Measurements from ENCODE around the gene MRPS23.
A peak's percentile ranks its signal among the peaks of the same experiment; 100 is the strongest.

Gene MRPS23

DNA sequence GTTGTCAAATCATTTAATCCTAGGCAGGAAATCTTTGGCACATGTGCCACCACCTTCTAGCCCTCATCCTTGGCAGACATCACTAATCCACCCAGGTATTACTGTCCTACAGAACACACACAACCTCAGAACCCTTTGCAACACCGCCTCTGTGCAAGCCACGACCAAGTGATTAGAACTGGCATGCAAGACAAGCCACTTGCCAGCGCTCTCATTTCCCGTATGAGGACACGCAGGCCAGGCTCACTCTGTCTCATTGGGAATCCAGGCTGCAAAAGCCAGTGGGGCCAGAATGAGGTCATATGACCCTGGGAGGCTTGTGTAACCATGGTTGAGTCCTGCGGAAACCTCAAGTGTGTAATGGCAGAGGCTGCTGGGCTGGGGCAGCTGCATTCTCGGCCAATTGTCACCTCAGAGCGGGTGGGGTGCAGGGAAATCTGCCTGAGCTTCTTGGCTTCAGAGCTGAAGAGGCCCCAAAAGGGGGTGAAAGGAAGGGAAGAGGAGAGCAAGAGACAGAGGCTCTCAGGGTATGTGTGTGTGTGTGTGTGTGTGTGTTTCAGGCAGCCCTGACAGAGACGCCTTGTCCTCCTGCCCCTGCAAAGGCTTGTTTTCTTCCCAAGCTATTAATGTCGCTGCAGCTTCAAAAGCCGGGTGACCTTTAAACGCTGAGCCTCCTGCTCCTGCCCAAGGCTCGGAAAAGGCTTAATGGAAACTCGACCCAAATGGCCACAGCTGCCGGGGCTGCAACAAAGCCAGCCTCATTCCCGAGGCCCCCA is 43.2 kb upstream of the MRPS23 start:
- DNase-seq (ENCODE audit: low read depth): peak; percentile 99
- H3K4me3 ChIP-seq (ENCODE audit: control insufficient read depth, low read depth, low read length): peak overlapping the region; percentile 6
- no peak for TF ChIP-seq CTCF (conservative IDR thresholded peaks at IDR 0.05; ENCODE audit: control insufficient read depth, insufficient read depth, low read depth, low read length)

- peak; percentile 88 for DNase-seq (ENCODE audit: low read depth)
- peak; percentile 99 for TF ChIP-seq CTCF (conservative IDR thresholded peaks at IDR 0.05; ENCODE audit: control insufficient read depth, insufficient read depth, low read depth, low read length)
- no peak overlapping the region for H3K4me3 ChIP-seq (ENCODE audit: control insufficient read depth, low read depth, low read length)
Observed at GRCh38 chr17:57892146-57892819, 42.4 kb upstream of the MRPS23 start.

GRCh38 chr17:57890857-57891232 is 41.0 kb upstream of the MRPS23 start:
- H3K4me3 ChIP-seq (ENCODE audit: control insufficient read depth, low read depth, low read length): no peak overlapping the region
- no peak for TF ChIP-seq CTCF (conservative IDR thresholded peaks at IDR 0.05; ENCODE audit: control insufficient read depth, insufficient read depth, low read depth, low read length)
- DNase-seq (ENCODE audit: low read depth): no peak

DNA sequence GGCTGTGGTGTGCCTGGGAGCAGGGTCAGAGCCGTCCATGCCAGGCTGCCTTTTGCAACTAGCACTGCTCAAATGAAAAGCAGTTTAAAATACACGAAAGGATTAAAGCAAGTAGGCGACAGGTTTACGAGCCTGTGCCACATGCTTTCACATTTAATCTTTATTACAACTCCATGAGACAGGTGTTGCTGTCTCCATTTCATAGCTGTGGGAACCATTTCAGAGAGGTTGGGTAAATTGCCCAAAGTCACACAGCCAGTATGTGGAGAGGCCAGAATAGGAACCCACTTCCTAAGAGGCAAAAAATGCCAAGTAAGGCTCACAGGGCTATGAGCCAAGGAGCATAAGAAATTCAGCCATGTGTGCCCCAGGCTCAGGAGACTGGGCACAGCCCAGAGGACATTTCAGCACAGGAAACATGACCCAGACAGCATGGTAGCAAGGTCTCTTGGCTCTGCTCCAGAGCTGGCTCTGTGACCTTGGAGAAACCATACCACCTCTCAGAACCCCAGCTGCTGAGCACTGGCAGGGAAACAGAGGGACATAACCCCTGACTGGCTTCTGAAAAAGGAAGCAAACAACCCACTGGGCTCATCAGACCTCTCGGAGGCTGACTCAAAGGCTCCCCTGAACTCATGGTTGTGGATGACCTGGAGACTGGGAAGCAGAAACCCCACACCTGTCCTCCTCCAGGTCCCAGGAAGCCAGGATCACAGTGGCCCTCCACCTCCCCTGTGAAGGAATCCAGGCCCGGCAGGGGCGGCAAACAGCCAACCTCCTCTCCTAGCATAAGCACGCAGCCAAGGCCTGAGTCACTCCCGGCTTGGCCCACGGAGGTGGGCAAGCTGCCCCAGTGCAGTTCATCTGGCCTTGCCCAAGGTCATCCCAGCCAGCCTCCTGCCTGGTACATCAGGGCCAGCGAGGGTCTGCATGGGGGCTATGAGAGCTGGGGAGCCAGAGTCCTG is 40.3 kb upstream of the MRPS23 start:
- no peak for TF ChIP-seq CTCF (conservative IDR thresholded peaks at IDR 0.05; ENCODE audit: control insufficient read depth, insufficient read depth, low read depth, low read length)
- H3K4me3 ChIP-seq (ENCODE audit: control insufficient read depth, low read depth, low read length): no peak overlapping the region
- DNase-seq (ENCODE audit: low read depth): peak; percentile 81

DNA sequence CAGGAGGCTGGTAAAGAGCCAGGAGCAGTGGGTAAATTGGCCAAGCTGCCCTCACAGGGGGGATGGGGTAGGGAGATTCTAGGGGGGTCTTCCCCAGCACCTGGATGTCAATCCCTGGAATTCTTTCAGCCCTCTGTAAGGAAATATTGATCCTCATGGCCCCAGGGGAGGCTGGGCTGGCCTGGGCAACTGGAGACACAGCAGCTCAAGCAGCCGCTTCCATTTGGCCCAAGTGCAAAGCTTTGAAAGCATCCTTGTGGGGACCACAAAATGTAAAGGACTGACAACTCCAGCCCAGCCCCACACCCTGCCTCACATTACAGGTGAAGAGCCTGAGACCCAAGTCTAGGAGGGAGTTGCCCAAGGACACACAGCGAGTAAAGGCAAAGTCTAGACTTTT is 39.4 kb upstream of the MRPS23 start:
- no peak for TF ChIP-seq CTCF (conservative IDR thresholded peaks at IDR 0.05; ENCODE audit: control insufficient read depth, insufficient read depth, low read depth, low read length)
- no peak for DNase-seq (ENCODE audit: low read depth)
- H3K4me3 ChIP-seq (ENCODE audit: control insufficient read depth, low read depth, low read length): no peak overlapping the region
